Stimulated activated CD8-positive, alpha-beta memory T cell treated with anti-CD3 and anti-CD28 coated beads, Interleukin-7, amount 100 ng/mL, for 4 hours (primary cell): Measurements from ENCODE around the gene DAB2IP.

Experiments used
- DNase-seq, 2 donors: peaks; one replicate each; pipeline ENCODE4 v3.0.0-alpha.2; 2020; ENCODE audit warnings: low read depth in 2 of 2

DAB2IP gene

GRCh38 chr9:121684381-121685145 is 33.1 kb downstream of the DAB2IP start:
- DNase-seq = no peak

GRCh38 chr9:121685146-121685794 is 33.8 kb downstream of the DAB2IP start:
- no peak for DNase-seq

GRCh38 chr9:121685795-121686377 is 34.5 kb downstream of the DAB2IP start:
- no peak for DNase-seq

GRCh38 chr9:121686930-121687541 is 35.6 kb downstream of the DAB2IP start:
- DNase-seq = peak; percentile 7 to 27

- no peak for DNase-seq
Observed at GRCh38 chr9:121688146-121688680, 36.8 kb downstream of the DAB2IP start.

- DNase-seq = no peak
Observed at GRCh38 chr9:121688681-121689080, 37.2 kb downstream of the DAB2IP start.

GRCh38 chr9:121689461-121690157 is 38.2 kb downstream of the DAB2IP start:
- DNase-seq = no peak

GRCh38 chr9:121690316-121690715 is 38.9 kb downstream of the DAB2IP start:
- no peak for DNase-seq

- DNase-seq = no peak
Observed at GRCh38 chr9:121690766-121691165, 39.3 kb downstream of the DAB2IP start.

GRCh38 chr9:121691890-121692289 is 40.5 kb downstream of the DAB2IP start:
- DNase-seq = no peak

GRCh38 chr9:121692606-121693387 is 41.4 kb downstream of the DAB2IP start:
- DNase-seq = no peak

GRCh38 chr9:121693388-121693670 is 41.9 kb downstream of the DAB2IP start:
- no peak for DNase-seq

- no peak for DNase-seq
Observed at GRCh38 chr9:121694001-121694400, 42.6 kb downstream of the DAB2IP start.

GRCh38 chr9:121694600-121694999 is 43.2 kb downstream of the DAB2IP start:
- no peak for DNase-seq

GRCh38 chr9:121696930-121697329 is 45.5 kb downstream of the DAB2IP start:
- DNase-seq = no peak

GRCh38 chr9:121698627-121699570 is 47.5 kb downstream of the DAB2IP start:
- DNase-seq = peak; percentile 24 to 56

GRCh38 chr9:121699571-121700164 is 48.2 kb downstream of the DAB2IP start:
- no peak for DNase-seq

GRCh38 chr9:121700165-121700831 is 48.9 kb downstream of the DAB2IP start:
- peak in 1 of 2 donors; percentile 14 for DNase-seq

- no peak for DNase-seq
Observed at GRCh38 chr9:121700832-121701419, 49.5 kb downstream of the DAB2IP start.
